Lower lobe of right lung (tissue), 2 donors: ENCODE measurements around the gene PHEX. TPM values are rescaled to one million over a fixed set of nuclear protein-coding genes. Genes with fewer than 3 reads are reported as not detected.

Experiments
- ATAC-seq, 2 donors: fragments of 200-7000 bp; cut with Tn5 transposase; one replicate each; pipeline ENCODE4 v1.9.1; 2020 to 2022; ENCODE audit warnings: mild to moderate bottlenecking in 2 of 2, moderate library complexity in 2 of 2
- DNase-seq: peaks from one replicate; pipeline ENCODE4 v3.0.0-alpha.2; 2020
- H3K27ac ChIP-seq: fragments of 200-600 bp; one replicate; pipeline ENCODE4 v1.8.0; 2022
- H3K27me3 ChIP-seq: fragments of 200-600 bp; one replicate; pipeline ENCODE4 v1.8.0; 2022; ENCODE audit warnings: low read depth
- H3K36me3 ChIP-seq: fragments of 200-600 bp; one replicate; pipeline ENCODE4 v1.8.0; 2022; ENCODE audit warnings: mild to moderate bottlenecking
- H3K4me1 ChIP-seq: fragments of 200-600 bp; one replicate; pipeline ENCODE4 v1.8.0; 2022
- H3K4me3 ChIP-seq: fragments of 200-600 bp; one replicate; pipeline ENCODE4 v1.8.0; 2022; ENCODE audit warnings: mild to moderate bottlenecking
- H3K9me3 ChIP-seq: fragments of 200-600 bp; one replicate; pipeline ENCODE4 v1.8.0; 2022
- CTCF ChIP-seq: fragments of 200-600 bp; IDR thresholded peaks from one replicate; pipeline ENCODE4 v1.8.0; 2022; ENCODE audit warnings: antibody characterized with exemption, mild to moderate bottlenecking
- intact Hi-C: fragments of 100-400 bp; cut with DNase I; formaldehyde crosslinking; loops from one replicate; pipeline ENCODE4 v1.11.0; 2022
- total RNA-seq: library from RNA; stranded (reverse); fragmentation: NEBNext Ultra II Directional; extraction: Animal tissue kit (Norgen Biotek cat#: 25700); gene quantifications from one replicate; pipeline ENCODE4 v1.2.1, GENCODE V29; 2021
- donor health status: DM: no; HTN: yes; CAD: no; lungs with severe emphysema.

Gene PHEX
- total RNA-seq, 1 donor from 2014 or later = 2.7 TPM

- no peak for TF ChIP-seq CTCF
- Histone ChIP-seq H3K9me3 (no peaks in the 10 kb centered on the region), H3K27ac (no peak overlapping the region), H3K27me3 (no peaks in the 10 kb centered on the region), H3K4me3 (no peak overlapping the region), H3K36me3 (no peaks in the 10 kb centered on the region), H3K4me1 (no peaks in the 10 kb centered on the region)
- DNase-seq (no peak), ATAC-seq (no peak)
- intact Hi-C loops = no loop called here
These were observed 94.2 kb downstream of the PHEX start for GRCh38 chrX:22126327-22126726.

DNA sequence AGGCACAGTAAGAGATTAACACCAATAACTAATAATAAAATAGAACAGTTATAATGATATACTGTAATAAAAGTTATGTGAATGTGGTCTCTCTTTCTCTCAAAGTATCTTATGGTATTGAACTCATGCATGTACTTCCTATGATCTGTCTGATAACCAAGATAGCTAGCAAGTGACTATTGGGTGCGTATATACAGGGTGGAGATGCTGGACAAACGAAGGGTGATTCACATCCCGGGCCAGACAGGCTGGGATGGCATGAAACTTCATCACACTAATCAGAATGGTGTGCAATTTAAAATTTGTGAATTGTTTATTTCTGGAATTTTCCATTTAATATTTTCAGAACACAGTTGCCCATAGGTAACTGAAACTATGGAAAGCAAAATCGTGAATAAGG lies 96.8 kb downstream of the PHEX start:
- no peak overlapping the region for H3K27ac ChIP-seq
- no peaks in the 10 kb centered on the region for H3K27me3 ChIP-seq
- no peak for TF ChIP-seq CTCF
- intact Hi-C loops = no loop called here
- no peak for DNase-seq
- no peak for ATAC-seq
- no peaks in the 10 kb centered on the region for H3K9me3 ChIP-seq
- no peak overlapping the region for H3K4me3 ChIP-seq
- no peaks in the 10 kb centered on the region for H3K4me1 ChIP-seq
- no peaks in the 10 kb centered on the region for H3K36me3 ChIP-seq

DNA sequence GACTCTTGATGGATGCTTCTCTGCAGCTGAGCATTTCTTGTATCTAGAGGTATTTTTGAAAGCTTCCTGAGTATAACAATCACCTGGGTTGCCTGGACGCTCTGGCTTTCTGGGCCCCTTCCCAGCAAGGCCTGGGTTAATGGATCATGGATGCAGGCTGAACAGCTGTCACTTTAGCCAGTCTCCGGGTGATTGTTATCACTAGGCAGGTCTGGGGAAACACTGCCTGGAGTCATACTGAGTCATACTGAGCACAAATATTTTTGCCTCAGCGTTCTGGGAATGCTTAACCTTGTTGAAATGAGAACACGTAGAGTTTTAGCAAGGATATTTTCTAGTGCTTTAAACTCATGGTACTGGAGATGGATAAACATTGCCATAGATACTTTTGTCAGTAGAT lies 102.6 kb downstream of the PHEX start:
- no peaks in the 10 kb centered on the region for H3K4me1 ChIP-seq
- intact Hi-C loops = no loop called here
- no peaks in the 10 kb centered on the region for H3K27me3 ChIP-seq
- H3K4me3 ChIP-seq = no peak overlapping the region
- no peak for TF ChIP-seq CTCF
- H3K36me3 ChIP-seq = no peaks in the 10 kb centered on the region
- peak; percentile 58 to 60 for ATAC-seq
- DNase-seq = no peak
- no peak overlapping the region for H3K27ac ChIP-seq
- no peaks in the 10 kb centered on the region for H3K9me3 ChIP-seq

- no peak for DNase-seq
- Histone ChIP-seq H3K36me3 (no peaks in the 10 kb centered on the region), H3K4me3 (no peak overlapping the region), H3K9me3 (no peaks in the 10 kb centered on the region), H3K27me3 (no peaks in the 10 kb centered on the region), H3K27ac (peak overlapping the region; percentile 31), H3K4me1 (no peaks in the 10 kb centered on the region)
- TF ChIP-seq CTCF = no peak
- ATAC-seq = peak; percentile 28 to 51
- intact Hi-C loops = no loop called here
These were observed 103.1 kb downstream of the PHEX start for GRCh38 chrX:22135171-22135711.

DNA sequence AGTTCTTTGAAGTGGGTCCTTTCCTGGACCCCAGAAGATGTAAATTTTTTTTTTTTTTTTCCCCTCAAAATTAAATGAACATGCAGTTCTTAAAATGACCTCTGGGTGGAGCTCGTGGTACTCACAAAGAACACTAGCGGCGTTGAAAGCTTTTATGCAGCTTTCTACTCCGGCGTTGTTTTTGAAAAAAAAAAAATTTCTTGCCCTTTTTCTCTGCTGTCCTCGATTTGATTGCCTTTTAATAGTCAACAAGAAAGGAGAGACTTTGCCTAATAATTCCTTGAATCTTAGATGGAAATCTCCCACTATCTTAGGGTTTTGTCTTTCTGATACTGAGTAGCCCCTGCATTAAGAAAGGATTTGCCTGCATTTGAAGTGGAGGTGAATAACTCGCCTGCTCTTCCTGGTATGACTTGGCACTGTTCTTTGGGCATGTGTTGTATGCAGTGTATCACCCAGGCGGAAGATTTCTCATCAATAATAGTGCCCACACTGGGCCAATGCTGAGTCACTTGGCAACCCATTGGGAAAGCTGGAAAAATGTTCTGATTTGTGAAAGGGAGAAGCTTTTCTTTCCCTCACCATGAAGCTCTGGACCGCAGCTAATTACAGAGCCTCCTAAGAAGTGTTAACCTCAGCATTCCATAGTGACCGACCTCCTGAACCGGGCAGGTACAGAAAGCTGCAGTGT lies 104.0 kb downstream of the PHEX start:
- H3K9me3 ChIP-seq = no peaks in the 10 kb centered on the region
- H3K27ac ChIP-seq = no peak overlapping the region
- no peaks in the 10 kb centered on the region for H3K36me3 ChIP-seq
- ATAC-seq (peak; percentile 48 to 72), DNase-seq (no peak)
- TF ChIP-seq CTCF = peak; percentile 62
- no peaks in the 10 kb centered on the region for H3K27me3 ChIP-seq
- H3K4me1 ChIP-seq = no peaks in the 10 kb centered on the region
- H3K4me3 ChIP-seq = no peak overlapping the region
- intact Hi-C loops = no loop called here
